GM19328 (cell line): ENCODE data around the gene CRNKL1.

ENCODE experiments used
- ATAC-seq: cut with Tn5 transposase; IDR thresholded peaks from one replicate; pipeline ENCODE4 v1.9.1; 2021; ENCODE audit warnings: mild to moderate bottlenecking, moderate library complexity; ENCODE audit not compliant: unreplicated experiment

The CRNKL1 gene

DNA sequence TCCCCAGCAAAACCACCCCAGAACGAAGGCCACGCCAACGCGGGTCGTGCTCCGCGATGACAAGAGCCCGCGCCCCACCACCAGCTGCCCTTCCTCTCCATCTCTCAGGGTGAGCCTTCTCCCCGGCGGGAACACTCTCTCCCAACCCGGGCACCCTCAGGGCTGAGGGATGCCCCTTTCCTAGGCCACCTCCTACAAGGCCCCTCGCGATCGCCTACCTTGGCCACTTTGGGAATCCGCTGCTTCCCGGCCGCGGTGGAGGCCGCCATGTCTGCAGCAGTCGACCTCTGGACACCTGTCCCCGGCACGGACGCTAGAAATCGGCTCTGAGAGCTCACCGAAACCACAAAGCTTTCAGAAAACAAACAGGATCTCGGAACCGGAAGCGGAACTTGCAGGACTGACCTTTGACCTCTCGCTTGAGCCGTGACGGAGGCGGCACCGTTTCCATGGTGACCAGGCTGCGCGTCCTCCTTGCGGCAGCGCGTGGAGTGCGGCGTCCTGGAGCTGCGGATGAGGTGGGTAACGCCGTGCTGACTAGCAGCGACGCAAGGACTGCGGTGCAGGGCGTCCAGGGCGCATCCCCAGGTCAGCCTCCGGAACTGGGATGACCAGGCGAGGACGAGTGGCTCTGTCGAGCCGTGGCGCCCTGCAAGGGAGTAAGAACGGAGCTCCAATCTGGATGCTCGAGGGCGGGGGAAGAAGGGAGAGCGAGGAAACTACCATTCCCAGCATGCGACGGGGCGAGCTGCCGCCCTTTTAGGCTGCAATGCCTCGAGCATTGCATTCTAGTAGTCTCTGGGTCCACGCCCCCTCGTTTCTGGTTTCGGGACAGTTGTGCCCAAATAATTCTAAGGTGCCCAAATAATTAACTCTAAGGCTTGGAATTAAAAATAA, at the start of gene CRNKL1, which contains the start of gene CFAP61:
TSS of gene CRNKL1 (minus strand) at position 393 of the 897 bp plus-strand sequence. CDS start at position 269, 124 bp downstream.
TSS of gene CFAP61 (plus strand) at position 459 of the 897 bp plus-strand sequence. CDS start 4,122 bp downstream, outside the sequence.
- peak; percentile 93 for ATAC-seq

DNA sequence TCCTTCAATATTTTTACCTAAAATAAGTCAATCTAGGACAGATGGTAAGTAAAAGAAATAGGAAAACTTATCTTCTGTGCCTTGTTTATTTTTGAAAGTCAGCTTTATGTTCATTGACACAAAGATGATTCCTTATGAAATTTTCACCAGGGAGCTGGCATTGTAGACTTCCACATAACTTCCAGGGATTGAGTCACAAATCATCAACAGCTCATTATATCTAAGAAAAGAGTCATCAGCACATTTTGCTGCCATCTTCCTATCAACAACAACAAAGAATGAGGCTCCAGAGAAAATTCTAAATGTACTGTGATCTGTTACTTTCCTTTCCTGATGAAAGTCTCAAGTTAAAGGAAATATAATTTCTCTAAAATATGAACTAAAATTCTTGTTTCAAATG, 48.6 kb upstream of the CRNKL1 start:
- ATAC-seq = no peak

GRCh38 chr20:20096421-20096820, 44.2 kb upstream of the CRNKL1 start:
- ATAC-seq = no peak

GRCh38 chr20:20095114-20095872, 43.0 kb upstream of the CRNKL1 start:
- no peak for ATAC-seq

- ATAC-seq = no peak
Observed at GRCh38 chr20:20094410-20094809, 42.1 kb upstream of the CRNKL1 start.

- no peak for ATAC-seq
Observed at GRCh38 chr20:20092827-20093226, 40.6 kb upstream of the CRNKL1 start.

- ATAC-seq = no peak
Observed at GRCh38 chr20:20089939-20090338, 37.7 kb upstream of the CRNKL1 start.

GRCh38 chr20:20089018-20089417, 36.8 kb upstream of the CRNKL1 start:
- no peak for ATAC-seq

GRCh38 chr20:20085812-20086211, 33.5 kb upstream of the CRNKL1 start:
- ATAC-seq = no peak

GRCh38 chr20:20085071-20085470, 32.8 kb upstream of the CRNKL1 start:
- no peak for ATAC-seq

GRCh38 chr20:20084296-20084752, 32.1 kb upstream of the CRNKL1 start:
- ATAC-seq = no peak

- ATAC-seq = no peak
Observed at GRCh38 chr20:20083807-20084206, 31.5 kb upstream of the CRNKL1 start.

GRCh38 chr20:20079102-20079784, 27.0 kb upstream of the CRNKL1 start:
- no peak for ATAC-seq

- ATAC-seq = no peak
Observed at GRCh38 chr20:20078041-20078440, 25.8 kb upstream of the CRNKL1 start.

GRCh38 chr20:20076297-20077065, 24.2 kb upstream of the CRNKL1 start:
- no peak for ATAC-seq

GRCh38 chr20:20075032-20075431, 22.8 kb upstream of the CRNKL1 start:
- no peak for ATAC-seq

GRCh38 chr20:20073801-20074371, 21.6 kb upstream of the CRNKL1 start:
- no peak for ATAC-seq

GRCh38 chr20:20070871-20071726, 18.8 kb upstream of the CRNKL1 start:
- ATAC-seq = no peak

DNA sequence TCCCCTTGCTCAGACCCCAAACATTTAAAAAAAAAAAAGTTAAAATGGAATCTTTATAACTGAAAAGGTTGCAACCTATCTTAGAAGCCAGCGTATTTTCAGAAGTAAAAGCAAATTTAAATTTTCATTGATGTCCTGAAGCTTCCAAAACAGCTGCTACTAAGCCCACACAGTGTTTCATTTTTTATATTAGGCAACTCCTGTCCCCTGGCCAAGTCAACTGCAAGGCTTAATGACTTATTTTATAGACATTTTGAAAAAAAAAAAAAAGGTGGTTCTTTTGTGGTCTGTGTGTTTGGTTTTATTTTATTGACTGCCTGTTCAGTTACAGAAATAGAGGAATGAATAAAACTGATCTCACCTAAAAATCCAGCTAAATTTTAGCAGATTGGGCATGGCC, 13.1 kb upstream of the CRNKL1 start:
- no peak for ATAC-seq
